H9 (cell line): ENCODE measurements around the gene MRGPRX2. TPM values are rescaled to one million over a fixed set of nuclear protein-coding genes. Genes with fewer than 3 reads are reported as not detected.

Source experiments
- DNase-seq: peaks from one replicate; pipeline ENCODE4 v3.0.0-alpha.2; 2017
- H2AFZ ChIP-seq: one replicate; pipeline ENCODE4 v1.6.1; 2013; ENCODE audit warnings: mild to moderate bottlenecking, low read length, control low read depth, moderate library complexity
- H2AK5ac ChIP-seq: 2 replicates; pipeline ENCODE4 v1.6.1; 2013; ENCODE audit warnings: low read length, control low read depth, mixed read lengths; ENCODE audit not compliant: insufficient read length
- H2BK120ac ChIP-seq: one replicate; pipeline ENCODE4 v1.6.1; 2013; ENCODE audit warnings: low read depth, mild to moderate bottlenecking, low read length, control low read depth, inconsistent platforms; ENCODE audit not compliant: poor library complexity, severe bottlenecking
- H2BK12ac ChIP-seq: 2 replicates; pipeline ENCODE4 v1.6.1; 2013; ENCODE audit warnings: low read length, control low read depth, mixed read lengths, low read depth; ENCODE audit not compliant: insufficient read length
- H2BK15ac ChIP-seq: 2 replicates; pipeline ENCODE4 v1.6.1; 2013; ENCODE audit warnings: low read depth, low read length, control low read depth
- H2BK20ac ChIP-seq: one replicate; pipeline ENCODE4 v1.6.1; 2013; ENCODE audit warnings: low read depth, mild to moderate bottlenecking, low read length, control low read depth, inconsistent platforms; ENCODE audit not compliant: poor library complexity, severe bottlenecking
- H2BK5ac ChIP-seq: 2 replicates; pipeline ENCODE4 v1.6.1; 2013; ENCODE audit warnings: low read length, control low read depth, mixed read lengths; ENCODE audit not compliant: insufficient read length
- H3K14ac ChIP-seq: 2 replicates; pipeline ENCODE4 v1.6.1; 2013; ENCODE audit warnings: low read length, control low read depth; ENCODE audit not compliant: insufficient read depth
- H3K18ac ChIP-seq: 2 replicates; pipeline ENCODE4 v1.6.1; 2013; ENCODE audit warnings: low read depth, mild to moderate bottlenecking, mixed read lengths, low read length, control low read depth; ENCODE audit not compliant: insufficient read length
- H3K23ac ChIP-seq: 2 replicates; pipeline ENCODE4 v1.6.1; 2013; ENCODE audit warnings: low read length, control low read depth, mixed read lengths, low read depth; ENCODE audit not compliant: insufficient read length
- H3K23me2 ChIP-seq: 2 replicates; pipeline ENCODE4 v1.6.1; 2013; ENCODE audit warnings: low read depth, mild to moderate bottlenecking, mixed read lengths, low read length, control low read depth; ENCODE audit not compliant: insufficient read length, poor library complexity, severe bottlenecking
- H3K27ac ChIP-seq: 2 replicates; pipeline ENCODE4 v1.5.1; 2013; ENCODE audit warnings: low read length, control low read depth, mixed read lengths, low read depth; ENCODE audit not compliant: insufficient read length
- H3K27me3 ChIP-seq: 2 replicates; pipeline ENCODE4 v1.6.1; 2013; ENCODE audit warnings: low read length, control low read depth, inconsistent platforms; ENCODE audit not compliant: insufficient read depth
- H3K4ac ChIP-seq: 2 replicates; pipeline ENCODE4 v1.6.1; 2013; ENCODE audit warnings: low read depth, mild to moderate bottlenecking, control low read depth, inconsistent platforms, low read length, moderate library complexity
- H3K4me1 ChIP-seq: 2 replicates; pipeline ENCODE4 v1.6.1; 2013; ENCODE audit warnings: low read length, control low read depth, inconsistent platforms; ENCODE audit not compliant: insufficient read depth
- H3K4me2 ChIP-seq: 2 replicates; pipeline ENCODE4 v1.6.1; 2013; ENCODE audit warnings: low read length, control low read depth, mixed read lengths; ENCODE audit not compliant: insufficient read length, insufficient read depth
- H3K56ac ChIP-seq: 2 replicates; pipeline ENCODE4 v1.6.1; 2013; ENCODE audit warnings: low read depth, mild to moderate bottlenecking, mixed read lengths, low read length, control low read depth; ENCODE audit not compliant: insufficient read length
- H3K79me1 ChIP-seq: 2 replicates; pipeline ENCODE4 v1.6.1; 2013; ENCODE audit warnings: low read depth, mild to moderate bottlenecking, moderate library complexity, low read length, control low read depth, inconsistent platforms; ENCODE audit not compliant: insufficient read depth, poor library complexity, severe bottlenecking
- H3K79me2 ChIP-seq: 2 replicates; pipeline ENCODE4 v1.6.1; 2013; ENCODE audit warnings: low read length, control low read depth, inconsistent platforms; ENCODE audit not compliant: insufficient read depth
- H3K9ac ChIP-seq: 2 replicates; pipeline ENCODE4 v1.6.1; 2013; ENCODE audit warnings: low read length, control low read depth, mixed read lengths; ENCODE audit not compliant: insufficient read length; ENCODE audit errors: extremely low read depth
- H3K9me3 ChIP-seq: one replicate; pipeline ENCODE4 v1.6.1; 2013; ENCODE audit warnings: low read depth, low read length, inconsistent platforms; ENCODE audit not compliant: control insufficient read depth
- H3T11ph ChIP-seq: one replicate; pipeline ENCODE4 v1.6.1; 2013; ENCODE audit warnings: mild to moderate bottlenecking, low read length, control low read depth, inconsistent platforms
- H4K20me1 ChIP-seq: one replicate; pipeline ENCODE4 v1.6.1; 2013; ENCODE audit not compliant: control insufficient read depth, insufficient read length, insufficient read depth
- H4K5ac ChIP-seq: 2 replicates; pipeline ENCODE4 v1.6.1; 2013; ENCODE audit warnings: low read depth, mild to moderate bottlenecking, mixed read lengths, low read length, control low read depth; ENCODE audit not compliant: insufficient read length
- H4K8ac ChIP-seq: replicated peaks from 2 replicates; pipeline ENCODE4 v1.6.1; 2013; ENCODE audit warnings: low read length, control low read depth, mixed read lengths, low read depth; ENCODE audit not compliant: insufficient read length
- H4K91ac ChIP-seq: 2 replicates; pipeline ENCODE4 v1.6.1; 2013; ENCODE audit warnings: low read depth, mild to moderate bottlenecking, moderate library complexity, mixed read lengths, low read length, control low read depth; ENCODE audit not compliant: insufficient read length
- H3K27ac Mint-ChIP-seq, 3 experiments: 2 replicates in 2 of 3; 3 replicates in 1 of 3; pipeline ENCODE4 v1.8.0; 2020 to 2021; ENCODE audit warnings: mixed read lengths in 3 of 3, mild to moderate bottlenecking in 1 of 3, moderate library complexity in 1 of 3
- H3K27me3 Mint-ChIP-seq: 2 replicates; pipeline ENCODE4 v1.8.0; 2021; ENCODE audit warnings: low read depth, mild to moderate bottlenecking, moderate library complexity, mixed read lengths
- H3K36me3 Mint-ChIP-seq, 3 experiments: 2 replicates in 2 of 3; 3 replicates in 1 of 3; pipeline ENCODE4 v1.8.0; 2020 to 2021; ENCODE audit warnings: low read depth in 3 of 3, mixed read lengths in 3 of 3; ENCODE audit not compliant: insufficient read depth in 1 of 3
- H3K4me1 Mint-ChIP-seq, 2 experiments: 2 replicates each; pipeline ENCODE4 v1.8.0; 2020; ENCODE audit warnings: mixed read lengths in 2 of 2
- H3K4me3 Mint-ChIP-seq, 2 experiments: 2 replicates in 1 of 2; 3 replicates in 1 of 2; pipeline ENCODE4 v1.8.0; 2020 to 2021; ENCODE audit warnings: mild to moderate bottlenecking in 2 of 2, mixed read lengths in 2 of 2, moderate library complexity in 1 of 2
- H3K9me3 Mint-ChIP-seq, 2 experiments: 2 replicates in 1 of 2; 3 replicates in 1 of 2; pipeline ENCODE4 v1.8.0; 2020; ENCODE audit warnings: mild to moderate bottlenecking in 2 of 2, mixed read lengths in 2 of 2, moderate library complexity in 1 of 2
- CTCF ChIP-seq: fragments of 200-600 bp; sonication (generic); conservative IDR thresholded peaks from 3 replicates; pipeline ENCODE4 v1.8.0; 2021; ENCODE audit warnings: antibody characterized with exemption, mild to moderate bottlenecking
- WGBS: extraction: QIAGEN DNeasy Blood & Tissue Kit; methylation state at CpG from one replicate; pipeline ENCODE4 v1.1.7; 2013; ENCODE audit warnings: missing lambda C conversion rate, low lambda C conversion rate, mixed read lengths; ENCODE audit not compliant: insufficient read length; ENCODE audit errors: extremely low coverage; 5-methylcytosine and 5-hydroxymethylcytosine counted together
- total RNA-seq: library from RNA; stranded (reverse); gene quantifications from 2 replicates; pipeline ENCODE4 v1.2.1, GENCODE V29; 2021

MRGPRX2 gene
- total RNA-seq, 1 experiment from 2014 or later: not detected

DNA sequence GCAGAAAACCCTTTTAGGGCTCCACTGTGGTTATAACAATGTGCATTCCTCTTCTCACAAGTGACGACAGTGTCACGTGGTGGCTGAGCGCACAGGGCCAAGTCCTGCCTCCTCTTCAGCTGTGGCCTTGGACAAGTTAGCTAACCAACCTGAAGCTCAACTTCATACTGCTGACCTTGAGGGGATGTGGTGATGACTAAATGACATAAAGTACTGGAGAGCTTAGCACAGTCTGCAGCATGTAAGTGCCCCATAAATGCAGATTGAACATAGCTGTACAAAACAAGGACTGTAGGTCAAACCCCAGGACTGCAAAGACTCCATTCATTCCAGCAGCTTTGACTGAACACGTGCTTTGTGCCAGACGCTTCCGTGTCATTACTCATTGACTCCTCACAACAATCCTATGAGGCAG lies 20.1 kb upstream of the MRGPRX2 start:
- H2BK15ac ChIP-seq: no peak overlapping the region
- H3K9ac ChIP-seq: no peak overlapping the region
- H3K23me2 ChIP-seq: no peaks in the 10 kb centered on the region
- H2BK5ac ChIP-seq: no peak overlapping the region
- no peak overlapping the region for H3K56ac ChIP-seq
- no peaks in the 10 kb centered on the region for H3K79me2 ChIP-seq
- H4K8ac ChIP-seq: no peak overlapping the region
- H2BK12ac ChIP-seq: no peak overlapping the region
- no peaks in the 10 kb centered on the region for H3K79me1 ChIP-seq
- Mint-ChIP-seq H3K9me3 (no peaks in the 10 kb centered on the region), H3K27me3 (peaks cover 8% of the 10 kb centered on the region), H3K36me3 (no peaks in the 10 kb centered on the region), H3K27ac (no peak overlapping the region), H3K4me3 (no peak overlapping the region), H3K4me1 (peaks cover 4 to 10% of the 10 kb centered on the region in 2 experiments)
- no peak overlapping the region for H3T11ph ChIP-seq
- H2AFZ ChIP-seq: no peak overlapping the region
- H3K9me3 ChIP-seq: no peaks in the 10 kb centered on the region
- no peak overlapping the region for H3K18ac ChIP-seq
- TF ChIP-seq CTCF: no peak
- DNase-seq: no peak
- no peak overlapping the region for H3K4me2 ChIP-seq
- H3K27ac ChIP-seq: no peak overlapping the region
- no peak overlapping the region for H3K23ac ChIP-seq
- H3K14ac ChIP-seq: no peak overlapping the region
- H2AK5ac ChIP-seq: no peak overlapping the region
- no peaks in the 10 kb centered on the region for H4K20me1 ChIP-seq
- no peak overlapping the region for H4K91ac ChIP-seq
- H3K4ac ChIP-seq: no peak overlapping the region
- H2BK120ac ChIP-seq: no peak overlapping the region
- H3K27me3 ChIP-seq: no peaks in the 10 kb centered on the region
- WGBS: no CpG with 5 or more reads among the region's 6 CpGs
- no peak overlapping the region for H2BK20ac ChIP-seq
- no peak overlapping the region for H4K5ac ChIP-seq
- H3K4me1 ChIP-seq: no peaks in the 10 kb centered on the region
